SHP77 (cell line): Measurements from ENCODE around the gene CEACAM20.
A peak's percentile ranks its signal among the peaks of the same experiment; 100 is the strongest.
"Not testable (repeated sequence)": the region's sequence is repeated elsewhere in the genome, so short reads cannot be mapped to it uniquely, and the experiment has no call there.

Source experiments
- DNase-seq, 2 experiments: peaks; one replicate each; lab custom pipeline; 2025; lab: John Stamatoyannopoulos, UW

Gene CEACAM20

GRCh38 chr19:44548736-44549135 lies 19.3 kb upstream of the CEACAM20 start:
- DNase-seq = no peak

DNA sequence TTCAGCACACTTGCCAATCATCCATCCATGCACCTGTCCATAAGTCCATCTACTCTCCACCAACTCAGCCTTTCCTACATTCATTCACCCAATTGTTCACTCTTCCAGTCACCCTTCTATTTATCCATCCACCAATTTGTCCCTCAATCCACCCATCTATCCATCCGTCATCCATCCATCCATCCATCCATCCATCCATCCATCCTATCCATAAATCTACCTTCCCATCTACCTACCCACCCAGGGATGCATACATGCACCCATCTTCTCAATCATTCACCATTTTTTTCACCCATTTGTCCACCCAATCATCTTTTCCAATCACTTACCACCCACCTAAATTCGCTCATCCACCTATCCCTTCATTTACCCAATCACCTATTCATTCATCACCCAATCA lies 14.6 kb upstream of the CEACAM20 start:
- no peak for DNase-seq

- DNase-seq = no peak
Measured at GRCh38 chr19:44542671-44543070, 13.2 kb upstream of the CEACAM20 start.

GRCh38 chr19:44540736-44541135 lies 11.3 kb upstream of the CEACAM20 start:
- no peak for DNase-seq

GRCh38 chr19:44539991-44540390 lies 10.5 kb upstream of the CEACAM20 start:
- DNase-seq = no peak

GRCh38 chr19:44539236-44539826 lies 9.9 kb upstream of the CEACAM20 start:
- DNase-seq = no peak

- DNase-seq = not testable (repeated sequence)
Measured at GRCh38 chr19:44535361-44535760, 5.9 kb upstream of the CEACAM20 start.

- DNase-seq = no peak
Measured at GRCh38 chr19:44532819-44533218, 3.3 kb upstream of the CEACAM20 start.

- no peak for DNase-seq
Measured at GRCh38 chr19:44530777-44531176, 1.3 kb upstream of the CEACAM20 start.

- DNase-seq = no peak
Measured at GRCh38 chr19:44527554-44527953, 1.9 kb downstream of the CEACAM20 start.

GRCh38 chr19:44525721-44526430 lies 3.6 kb downstream of the CEACAM20 start:
- DNase-seq = no peak

GRCh38 chr19:44521370-44521769 lies 8.1 kb downstream of the CEACAM20 start:
- no peak for DNase-seq

- DNase-seq = no peak
Measured at GRCh38 chr19:44517146-44517545, 12.3 kb downstream of the CEACAM20 start.

- DNase-seq = no peak
Measured at GRCh38 chr19:44515907-44516306, 13.6 kb downstream of the CEACAM20 start.

DNA sequence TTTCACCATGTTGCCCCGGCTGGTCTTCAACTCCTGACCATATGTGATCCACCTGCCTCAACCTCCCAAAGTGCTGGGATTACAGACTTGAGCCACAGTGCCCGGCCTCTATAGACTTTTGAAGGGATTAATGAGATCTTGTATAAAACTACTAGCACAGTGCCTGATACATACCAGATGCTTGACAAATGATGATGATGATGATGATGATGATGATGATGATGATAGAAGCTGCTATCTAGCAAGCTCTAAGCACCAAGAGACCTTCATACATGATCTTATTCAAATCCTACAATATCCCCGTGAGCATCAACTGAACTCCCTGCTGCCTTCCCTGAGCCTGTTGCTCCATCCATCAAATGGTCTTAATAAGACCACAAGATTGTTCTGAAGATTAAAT lies 14.4 kb downstream of the CEACAM20 start:
- no peak for DNase-seq

- DNase-seq = peak in 1 of 2 experiments; percentile 33
Measured at GRCh38 chr19:44512326-44513298, 16.9 kb downstream of the CEACAM20 start.

- no peak for DNase-seq
Measured at GRCh38 chr19:44509478-44509877, 20.0 kb downstream of the CEACAM20 start.

DNA sequence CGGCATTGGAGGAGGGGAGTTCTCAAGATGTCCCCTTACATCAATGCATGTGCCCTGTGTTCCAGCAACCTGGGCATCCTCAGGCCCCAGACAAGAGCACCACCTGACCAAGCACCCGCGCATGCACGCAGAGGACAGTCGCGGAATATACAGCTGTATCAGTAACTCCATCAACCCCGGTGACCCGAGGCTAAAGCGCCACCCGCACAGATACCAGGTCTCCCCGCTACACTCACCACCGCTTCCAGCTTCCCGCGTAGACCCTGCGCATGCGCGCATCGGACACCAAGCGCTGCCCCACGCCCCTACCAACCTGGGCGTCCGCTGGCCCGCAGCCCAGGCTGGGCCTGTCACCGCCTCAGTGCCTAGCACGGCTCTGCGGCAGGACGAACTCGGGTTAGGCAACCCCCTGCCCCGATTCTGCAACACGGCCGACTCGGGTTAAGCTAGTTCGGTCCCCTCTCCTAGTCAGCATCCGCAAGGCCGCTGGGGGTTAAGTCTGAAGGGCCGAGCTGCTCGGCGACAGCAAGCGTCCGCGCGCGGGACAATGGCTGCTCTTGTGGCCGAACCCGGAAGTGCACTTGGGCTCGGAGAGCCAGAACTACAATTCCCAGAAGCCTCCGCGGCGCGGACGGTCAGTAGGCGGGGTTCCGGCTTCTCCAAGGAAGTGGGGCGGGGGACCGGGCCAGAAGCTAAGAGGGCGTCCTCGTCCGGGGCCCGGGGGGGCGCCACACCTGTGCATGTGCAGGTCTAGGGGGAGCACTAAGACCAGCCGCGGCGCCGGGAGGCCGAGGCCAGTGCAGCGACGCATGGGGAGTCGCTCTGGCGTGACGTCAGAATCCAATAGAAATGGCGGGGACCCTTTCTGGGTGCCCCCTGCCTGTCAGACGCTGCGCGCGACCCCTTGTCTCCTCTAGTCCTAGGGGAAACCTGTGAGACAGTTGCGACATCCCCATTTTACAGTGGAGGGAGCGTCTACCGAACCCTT lies 29.2 kb downstream of the CEACAM20 start, which contains the start of gene ZNF180:
Gene ZNF180, minus strand, starts transcription at position 561 of the 988 bp plus-strand sequence. CDS start 3,188 bp downstream, outside the sequence.
- peak; percentile 92 to 95 for DNase-seq

DNA sequence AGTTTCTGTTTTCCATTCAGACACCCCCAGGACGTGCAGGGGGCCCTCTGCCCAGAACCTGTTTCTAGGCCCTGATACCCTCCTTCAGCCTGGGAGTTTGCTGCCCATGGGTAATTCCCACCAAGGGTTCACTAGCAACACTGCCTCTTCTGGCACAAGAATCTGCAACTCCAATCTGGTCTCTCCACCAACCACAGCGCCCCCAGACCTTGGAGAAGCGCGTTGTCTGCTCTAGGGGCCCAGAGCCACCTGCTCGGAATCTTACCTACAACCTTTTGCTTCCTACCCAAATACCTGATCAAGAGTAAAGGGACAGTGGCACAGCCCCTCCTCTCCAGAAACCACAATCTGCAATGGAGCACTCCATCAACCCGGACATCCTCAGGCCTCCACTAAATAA lies 29.9 kb downstream of the CEACAM20 start:
- no peak for DNase-seq

DNA sequence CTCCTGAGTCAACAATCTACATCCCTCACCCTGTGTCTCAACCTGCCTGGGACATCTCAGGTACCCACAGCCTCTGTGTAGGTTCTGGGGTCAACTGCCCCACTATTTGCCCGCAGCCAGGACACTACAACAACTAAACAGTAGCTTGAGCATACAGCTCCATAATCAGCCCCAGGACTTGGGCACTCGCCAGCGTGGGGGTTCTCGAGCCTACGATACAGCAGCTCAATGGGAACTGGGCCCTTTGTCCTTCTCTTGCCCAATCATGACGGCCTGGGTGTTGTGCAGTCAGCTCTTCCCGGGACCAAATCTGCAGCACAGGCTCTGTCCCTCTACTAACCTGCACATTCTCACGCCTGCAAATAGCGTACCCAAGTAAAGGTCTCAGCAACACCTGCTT lies 30.5 kb downstream of the CEACAM20 start:
- DNase-seq = no peak

DNA sequence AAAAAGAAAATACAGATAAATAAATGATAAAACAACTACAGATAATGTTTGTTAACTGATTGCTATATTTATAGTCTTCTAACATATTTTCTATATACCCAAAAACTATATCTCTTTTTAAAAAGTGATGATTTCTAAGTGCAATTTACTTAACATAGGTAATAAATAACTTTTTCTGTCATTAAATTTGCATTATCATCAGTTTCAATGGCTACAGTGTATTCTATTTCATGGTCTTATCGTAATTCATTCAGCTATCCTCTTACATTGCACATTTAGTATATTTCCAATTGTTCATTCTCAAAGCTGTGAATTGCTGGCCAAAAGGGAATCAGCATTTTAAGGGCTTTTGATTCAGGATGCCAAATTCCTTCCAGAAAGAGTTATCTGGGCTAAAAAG lies 32.8 kb downstream of the CEACAM20 start:
- no peak for DNase-seq
